Upper lobe of left lung (tissue), 6 donors: Measurements from ENCODE around the gene MED12. TPM values are rescaled to one million over a fixed set of nuclear protein-coding genes. Genes with fewer than 3 reads are reported as not detected.

Source experiments
- ATAC-seq, 2 donors: fragments of 200-7000 bp; cut with Tn5 transposase; one replicate each; pipeline ENCODE4 v1.9.1; 2022; ENCODE audit warnings: mild to moderate bottlenecking in 2 of 2, moderate library complexity in 2 of 2; ENCODE audit not compliant: low FRiP score in 2 of 2
- DNase-seq, 2 donors: peaks; one replicate each; pipeline ENCODE4 v3.0.0-alpha.2; 2019 to 2020
- H3K27ac ChIP-seq, 4 donors: fragments of 200-600 bp; sonication (generic); one replicate each; pipeline ENCODE4 v1.5.1; 2016 to 2019
- H3K27me3 ChIP-seq, 4 donors: fragments of 200-600 bp; sonication (generic); one replicate each; pipeline ENCODE4 v1.5.1; 2017 to 2019
- H3K36me3 ChIP-seq, 4 donors: fragments of 200-600 bp; sonication (generic); one replicate each; pipeline ENCODE4 v1.5.1; 2016 to 2019
- H3K4me1 ChIP-seq, 4 donors: fragments of 200-600 bp; sonication (generic); one replicate each; pipeline ENCODE4 v1.5.1; 2018 to 2019
- H3K4me3 ChIP-seq, 4 donors: fragments of 200-600 bp; sonication (generic); one replicate each; pipeline ENCODE4 v1.5.1; 2017 to 2019; ENCODE audit warnings: mild to moderate bottlenecking in 2 of 4, moderate library complexity in 1 of 4
- H3K9me3 ChIP-seq, 4 donors: fragments of 200-600 bp; sonication (generic); one replicate each; pipeline ENCODE4 v1.5.1; 2018 to 2019
- CTCF ChIP-seq, 6 experiments: fragments of 450-650 bp in 4 of 6; fragments of 200-600 bp in 2 of 6; sonication (generic) in 2 of 6; IDR thresholded peaks; one replicate each; pipeline ENCODE4 v1.5.1; 2016 to 2019; ENCODE audit warnings: antibody characterized with exemption in 6 of 6
- EP300 ChIP-seq, 4 donors: sonication (generic); formaldehyde crosslinking; IDR thresholded peaks; one replicate each; pipeline ENCODE4 v1.5.1; 2017; ENCODE audit warnings: antibody characterized with exemption in 4 of 4, control low read depth in 2 of 4
- POLR2A ChIP-seq, 4 donors: fragments of 450-650 bp; IDR thresholded peaks; one replicate each; pipeline ENCODE4 v1.5.1; 2016 to 2017; ENCODE audit warnings: antibody characterized with exemption in 4 of 4, mild to moderate bottlenecking in 2 of 4
- POLR2AphosphoS5 ChIP-seq, 2 donors: sonication (generic); formaldehyde crosslinking; IDR thresholded peaks; one replicate each; pipeline ENCODE4 v1.5.1; 2017; ENCODE audit warnings: antibody characterized with exemption in 2 of 2
- WGBS, 2 donors: methylation state at CpG; one replicate each; pipeline ENCODE4 v1.1.5; 2017 to 2018; 5-methylcytosine and 5-hydroxymethylcytosine counted together
- total RNA-seq, 6 donors: library from RNA; depleted of rRNA in 4 of 6; stranded (reverse); fragments of >200 nt in 4 of 6; gene quantifications; one replicate each; pipeline versions ENCODE4 v1.1.0 to v1.2.1, GENCODE V29; 2016 to 2021
- donor health status: DM: no; HTN: no; CAD: no; lungs with moderate emphysema.
- donor health status: DM: no; HTN: yes; CAD: no; lungs with severe emphysema.

Gene MED12
- total RNA-seq, 6 donors from 2014 or later, result 21.7 to 188 (median 42.2) TPM

DNA sequence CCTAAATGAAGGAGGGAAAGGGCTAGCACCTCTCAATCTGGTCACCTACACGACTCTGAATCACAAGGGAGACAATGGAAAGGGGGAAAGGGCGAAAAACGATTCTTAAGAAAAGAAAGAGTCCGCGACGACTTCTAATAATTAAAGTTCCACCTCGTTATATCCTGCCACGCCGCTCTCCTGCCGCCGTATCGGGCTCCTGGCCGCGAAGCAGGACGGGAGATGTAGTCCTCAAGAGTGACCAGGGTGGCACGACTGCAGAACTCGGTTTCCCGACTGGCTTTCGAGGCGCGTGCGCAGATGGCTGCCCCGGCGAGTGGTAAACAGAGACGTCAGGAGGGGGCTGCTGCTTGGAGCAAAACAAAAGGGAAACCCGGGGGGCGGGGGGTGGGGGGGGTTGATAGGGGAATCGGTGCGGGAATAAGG, 22.8 kb upstream of the MED12 start, which contains the start of gene FOXO4:
FOXO4 (plus strand) TSS at position 297 of the 426 bp plus-strand sequence. CDS start 678 bp downstream, outside the sequence.
- Histone ChIP-seq H3K27me3 (no peaks in the 10 kb centered on the region), H3K27ac (peak within 1 kb of the TSS; percentile 17 to 88 (median 78)), H3K4me1 (peaks cover 3 to 13% (median 7%) of the 10 kb centered on the region in 4 donors), H3K9me3 (no peaks in the 10 kb centered on the region), H3K4me3 (peak within 1 kb of the TSS; percentile 2 to 67 (median 54)), H3K36me3 (no peaks in the 10 kb centered on the region)
- TF ChIP-seq POLR2A (IDR thresholded peaks at IDR 0.05) (no peak), POLR2AphosphoS5 (IDR thresholded peaks at IDR 0.05) (peak in 1 of 2 donors; percentile 43)
- DNase-seq (peak; percentile 96), ATAC-seq (peak; percentile 93 to 97)
- 0 to 7% methylated on average over 7 to 28 of the region's 29 CpGs for WGBS, 2 donors

GRCh38 chrX:71095981-71096759, 22.2 kb upstream of the MED12 start:
- 0 to 24% methylated on average over 9 to 44 of the region's 46 CpGs for WGBS, 2 donors
- H3K36me3 ChIP-seq, result no peaks in the 10 kb centered on the region
- TF ChIP-seq CTCF (IDR thresholded peaks at IDR 0.05) (no peak), EP300 (IDR thresholded peaks at IDR 0.05) (no peak), POLR2A (IDR thresholded peaks at IDR 0.05) (peak in 2 of 4 donors; percentile 26 to 28), POLR2AphosphoS5 (IDR thresholded peaks at IDR 0.05) (peak in 1 of 2 donors; percentile 23)
- no peaks in the 10 kb centered on the region for H3K27me3 ChIP-seq
- ATAC-seq (peak; percentile 75 to 91), DNase-seq (peak; percentile 25 to 48)
- peak overlapping the region; percentile 2 to 67 (median 54) for H3K4me3 ChIP-seq
- peak overlapping the region; percentile 17 to 88 (median 78) for H3K27ac ChIP-seq
- H3K4me1 ChIP-seq, result peaks cover 3 to 13% (median 7%) of the 10 kb centered on the region in 4 donors
- no peaks in the 10 kb centered on the region for H3K9me3 ChIP-seq

GRCh38 chrX:71096760-71097032, 21.7 kb upstream of the MED12 start:
- H3K27ac ChIP-seq, result peak overlapping the region in 3 of 4 donors; percentile 17 to 88 (median 85)
- H3K4me3 ChIP-seq, result peak overlapping the region; percentile 2 to 67 (median 54)
- H3K4me1 ChIP-seq, result peaks cover 3 to 13% (median 7%) of the 10 kb centered on the region in 4 donors
- DNase-seq (no peak), ATAC-seq (no peak)
- H3K27me3 ChIP-seq, result no peaks in the 10 kb centered on the region
- H3K36me3 ChIP-seq, result no peaks in the 10 kb centered on the region
- no peak for TF ChIP-seq POLR2A (IDR thresholded peaks at IDR 0.05)
- WGBS, 2 donors, result 36% methylated on average over 8 of the region's 9 CpGs; no CpG with 5 or more reads in 1 of the 2 donors
- no peaks in the 10 kb centered on the region for H3K9me3 ChIP-seq

DNA sequence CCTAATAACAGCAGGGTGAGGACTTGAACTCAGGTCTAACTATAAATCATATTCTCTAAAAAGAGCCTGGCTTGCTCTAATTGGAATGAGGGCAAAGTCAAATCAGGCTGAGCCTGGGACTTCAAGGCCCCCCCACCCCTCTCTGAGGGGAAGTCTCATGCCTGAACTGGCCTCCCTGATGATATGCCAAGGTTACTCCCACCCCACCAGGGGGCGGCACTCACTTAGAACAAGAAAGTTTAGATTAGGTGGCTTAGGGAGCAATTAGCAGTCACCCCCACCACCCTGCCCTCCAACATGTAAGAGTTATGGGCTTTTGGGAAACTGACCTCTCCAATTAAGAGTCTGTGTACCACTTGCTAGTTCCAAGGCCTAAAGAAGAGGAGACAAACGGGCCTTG, 20.1 kb upstream of the MED12 start:
- Histone ChIP-seq H3K27me3 (no peaks in the 10 kb centered on the region), H3K4me1 (peaks cover 7 to 14% (median 9%) of the 10 kb centered on the region in 4 donors), H3K36me3 (no peaks in the 10 kb centered on the region), H3K4me3 (no peak overlapping the region), H3K9me3 (no peaks in the 10 kb centered on the region), H3K27ac (no peak overlapping the region)
- peak in 1 of 2 donors; percentile 70 for DNase-seq
- TF ChIP-seq CTCF (IDR thresholded peaks at IDR 0.05), result peak; percentile 24 to 54 (median 48)
- TF ChIP-seq POLR2A (IDR thresholded peaks at IDR 0.05), result no peak
- no peak for TF ChIP-seq EP300 (IDR thresholded peaks at IDR 0.05)
- TF ChIP-seq POLR2AphosphoS5 (IDR thresholded peaks at IDR 0.05), result no peak
- 26 to 33% methylated on average over 1 to 2 of the region's 2 CpGs for WGBS, 2 donors
- ATAC-seq, result peak in 1 of 2 donors; percentile 51

DNA sequence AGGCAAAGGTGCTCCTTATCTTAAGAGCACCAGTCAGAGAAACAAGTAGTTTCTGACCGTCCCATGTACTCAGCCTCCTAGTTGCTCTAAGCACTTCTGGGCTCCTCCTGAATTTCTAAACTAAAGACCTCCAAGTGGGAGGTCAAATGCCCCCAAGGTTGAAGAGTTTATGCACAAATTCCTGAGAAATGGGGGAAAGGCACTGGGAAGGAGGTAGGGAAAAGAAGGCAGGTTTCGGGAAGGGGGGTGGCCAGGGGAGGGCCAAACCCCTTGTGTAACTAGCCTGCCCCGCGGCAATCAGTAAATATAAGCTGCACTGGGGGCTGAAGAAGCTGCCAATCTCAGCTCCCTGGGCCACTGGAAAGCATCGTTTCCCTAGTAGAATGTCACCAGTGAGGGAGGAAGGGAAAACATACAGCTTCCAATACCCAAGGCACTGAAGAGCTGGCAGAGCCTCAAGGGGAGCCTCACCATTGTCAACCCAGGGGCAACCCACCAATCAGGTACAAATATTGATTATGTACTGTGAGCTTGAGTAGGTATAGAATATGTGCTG, 19.4 kb upstream of the MED12 start:
- H3K27ac ChIP-seq, result no peak overlapping the region
- DNase-seq (no peak), ATAC-seq (no peak)
- no peaks in the 10 kb centered on the region for H3K9me3 ChIP-seq
- H3K4me3 ChIP-seq, result no peak overlapping the region
- no peaks in the 10 kb centered on the region for H3K36me3 ChIP-seq
- H3K4me1 ChIP-seq, result peaks cover 8 to 19% (median 14%) of the 10 kb centered on the region in 4 donors
- WGBS, 2 donors, result 65 to 70% methylated on average over 5 of the region's 5 CpGs
- TF ChIP-seq EP300 (IDR thresholded peaks at IDR 0.05), result no peak
- TF ChIP-seq CTCF (IDR thresholded peaks at IDR 0.05), result no peak
- TF ChIP-seq POLR2AphosphoS5 (IDR thresholded peaks at IDR 0.05), result no peak
- TF ChIP-seq POLR2A (IDR thresholded peaks at IDR 0.05), result no peak
- no peaks in the 10 kb centered on the region for H3K27me3 ChIP-seq
